Measurements from ENCODE around the gene PLEKHJ1. TPM values are rescaled to one million over a fixed set of nuclear protein-coding genes. Genes with fewer than 3 reads are reported as not detected.

PLEKHJ1 gene
- total and polyA plus RNA-seq, 8 donors = 34.3 to 101 (median 43.7) TPM

- H3K4me3 ChIP-seq = no peak overlapping the region
- 84 to 91% methylated on average over 10 of the region's 10 CpGs for WGBS, 2 donors
- no peak for ATAC-seq
- no peak for TF ChIP-seq CTCF (IDR thresholded peaks at IDR 0.05)
- FAIRE-seq = no peak
- no peak for DNase-seq
- peaks cover 5 to 54% (median 19%) of the 10 kb centered on the region in 3 donors for H3K36me3 ChIP-seq
- H3K27ac ChIP-seq = no peak overlapping the region
- intact Hi-C loops (cut with DNase I) = no loop called here
- no peaks in the 10 kb centered on the region for H3K27me3 ChIP-seq
- H3K9me3 ChIP-seq = no peaks in the 10 kb centered on the region
- no peaks in the 10 kb centered on the region for H3K4me1 ChIP-seq
Observed at GRCh38 chr19:2208975-2209374, 27.2 kb downstream of the PLEKHJ1 start.

GRCh38 chr19:2207991-2208860 lies 27.9 kb downstream of the PLEKHJ1 start:
- DNase-seq (no peak), ATAC-seq (peak in 1 of 4 donors; percentile 53), FAIRE-seq (no peak)
- H3K27ac ChIP-seq = no peak overlapping the region
- no peak overlapping the region for H3K4me3 ChIP-seq
- intact Hi-C loops (cut with DNase I) = no loop called here
- no peak for TF ChIP-seq CTCF (IDR thresholded peaks at IDR 0.05)
- WGBS, 2 donors = 85 to 87% methylated on average over 28 to 36 of the region's 36 CpGs
- no peaks in the 10 kb centered on the region for H3K4me1 ChIP-seq
- peaks cover 0 to 54% (median 16%) of the 10 kb centered on the region in 3 donors for H3K36me3 ChIP-seq
- H3K27me3 ChIP-seq = no peaks in the 10 kb centered on the region
- no peaks in the 10 kb centered on the region for H3K9me3 ChIP-seq

- Histone ChIP-seq H3K4me1 (no peaks in the 10 kb centered on the region), H3K9me3 (no peaks in the 10 kb centered on the region), H3K27ac (no peak overlapping the region), H3K4me3 (no peak overlapping the region), H3K27me3 (no peaks in the 10 kb centered on the region), H3K36me3 (peaks cover 0 to 42% (median 16%) of the 10 kb centered on the region in 3 donors)
- intact Hi-C loops (cut with DNase I) = no loop called here
- WGBS, 2 donors = 94 to 95% methylated on average over 15 of the region's 15 CpGs
- ATAC-seq (no peak), DNase-seq (no peak), FAIRE-seq (no peak)
- no peak for TF ChIP-seq CTCF (IDR thresholded peaks at IDR 0.05)
Observed at GRCh38 chr19:2207008-2207407, 29.1 kb downstream of the PLEKHJ1 start.

GRCh38 chr19:2202366-2202765 lies 33.8 kb downstream of the PLEKHJ1 start:
- 90 to 91% methylated on average over 15 of the region's 15 CpGs for WGBS, 2 donors
- FAIRE-seq (no peak), ATAC-seq (no peak), DNase-seq (no peak)
- Histone ChIP-seq H3K4me1 (no peaks in the 10 kb centered on the region), H3K4me3 (no peak overlapping the region), H3K27me3 (no peaks in the 10 kb centered on the region), H3K27ac (no peak overlapping the region), H3K36me3 (peaks cover 0 to 17% (median 0%) of the 10 kb centered on the region in 3 donors), H3K9me3 (no peaks in the 10 kb centered on the region)
- intact Hi-C loops (cut with DNase I) = no loop called here
- TF ChIP-seq CTCF (IDR thresholded peaks at IDR 0.05) = no peak

Measured in pancreas (tissue), 10 donors.